Neural cell (in vitro differentiated cells): ENCODE measurements around the gene CAST.

ENCODE experiments used
- CTCF ChIP-seq: fragments of 450-650 bp; IDR thresholded peaks from 2 replicates; pipeline ENCODE4 v1.5.1; 2014; ENCODE audit warnings: antibody characterized with exemption, mild to moderate bottlenecking, moderate library complexity; ENCODE audit not compliant: poor library complexity, severe bottlenecking
- POLR2AphosphoS5 ChIP-seq: IDR thresholded peaks from 2 replicates; pipeline ENCODE4 v1.6.1; 2012
- RAD21 ChIP-seq: fragments of 450-650 bp; conservative IDR thresholded peaks from 2 replicates; pipeline ENCODE4 v1.6.1; 2014; ENCODE audit warnings: antibody characterized with exemption, mild to moderate bottlenecking, moderate library complexity
- SMC3 ChIP-seq: fragments of 450-650 bp; conservative IDR thresholded peaks from 2 replicates; pipeline ENCODE4 v1.6.1; 2014; ENCODE audit warnings: antibody characterized with exemption, mild to moderate bottlenecking, moderate library complexity; ENCODE audit not compliant: poor library complexity
- TAF1 ChIP-seq: IDR thresholded peaks from 2 replicates; pipeline ENCODE4 v1.6.1; 2012; ENCODE audit warnings: low read depth

DNA sequence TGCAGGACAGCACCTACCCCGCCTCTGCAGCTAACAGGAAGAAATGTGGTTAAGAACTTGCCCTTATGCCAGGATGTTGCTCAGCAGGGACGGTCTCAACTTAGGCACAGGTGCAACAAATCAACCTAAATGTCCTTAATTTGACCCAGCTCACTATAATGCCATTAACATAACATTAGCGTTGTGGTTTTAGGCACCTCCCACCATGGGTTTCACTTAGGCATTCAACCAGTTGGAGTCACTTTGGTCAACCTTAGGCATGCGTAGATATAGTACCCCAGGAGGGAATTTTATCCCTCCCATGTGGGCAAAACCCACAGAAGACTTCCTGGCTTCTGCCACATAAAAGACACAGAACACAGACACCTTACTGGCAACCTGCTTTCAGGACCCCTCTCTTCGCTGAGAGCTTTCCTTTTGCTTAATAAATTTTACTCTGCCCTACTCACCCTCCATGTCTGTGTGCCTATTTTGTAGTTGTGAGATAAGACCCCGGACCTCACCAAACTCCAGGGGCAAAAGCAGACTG lies 154.3 kb downstream of the CAST start:
- TF ChIP-seq CTCF (no peak), TAF1 (no peak), SMC3 (no peak), RAD21 (no peak), POLR2AphosphoS5 (no peak)
